MCF 10A (cell line): ENCODE results near the gene SEPTIN1. TPM values are rescaled to one million over a fixed set of nuclear protein-coding genes. Genes with fewer than 3 reads are reported as not detected.

ENCODE experiments used
- total RNA-seq: library from RNA; stranded (reverse); gene quantifications from 2 replicates; pipeline ENCODE4 v1.2.3, GENCODE V29; 2022

Gene SEPTIN1
- total RNA-seq, 1 experiment from 2014 or later = 1.7 TPM

Other genes starting within 250 kb of the SEPTIN1 start
- gene CORO1A, start 199.0 kb downstream of the SEPTIN1 start, total RNA-seq = 0.83 and 1.9 TPM in 2 replicates
- gene BOLA2B, start 188.9 kb downstream of the SEPTIN1 start, total RNA-seq = 132 and 133 TPM in 2 replicates
- gene SLX1A, start 188.7 kb downstream of the SEPTIN1 start, total RNA-seq = 21.4 and 37.1 TPM in 2 replicates
- 13.4 TPM in 2 replicates for gene SULT1A3, start 183.3 kb downstream of the SEPTIN1 start, total RNA-seq
- 11.6 and 15.3 TPM in 2 replicates for gene NPIPB13, start 134.1 kb downstream of the SEPTIN1 start, total RNA-seq
- 48.4 and 58.9 TPM in 2 replicates for gene CD2BP2, start 27.3 kb downstream of the SEPTIN1 start, total RNA-seq
- gene TBC1D10B, start 12.1 kb downstream of the SEPTIN1 start, total RNA-seq = 46.5 and 48.0 TPM in 2 replicates
- gene MYL11, start 7.8 kb downstream of the SEPTIN1 start, total RNA-seq = 1.2 and 1.6 TPM in 2 replicates
- 11.0 and 12.4 TPM in 2 replicates for gene ZNF48, start 12.9 kb upstream of the SEPTIN1 start, total RNA-seq
- 8.1 and 8.3 TPM in 2 replicates for gene ZNF771, start 25.0 kb upstream of the SEPTIN1 start, total RNA-seq
- gene DCTPP1, start 47.5 kb upstream of the SEPTIN1 start, total RNA-seq = 29.1 and 42.4 TPM in 2 replicates
- 51.9 and 73.3 TPM in 2 replicates for gene SEPHS2, start 63.3 kb upstream of the SEPTIN1 start, total RNA-seq
- not detected in 2 replicates for gene ITGAL, start 90.2 kb upstream of the SEPTIN1 start, total RNA-seq
- 38.6 and 39.3 TPM in 2 replicates for gene ZNF768, start 144.0 kb upstream of the SEPTIN1 start, total RNA-seq
- 13.7 TPM in 2 replicates for gene ZNF747, start 152.3 kb upstream of the SEPTIN1 start, total RNA-seq
- 8.3 and 10.6 TPM in 2 replicates for gene ZNF764, start 175.8 kb upstream of the SEPTIN1 start, total RNA-seq
- 9.0 and 11.6 TPM in 2 replicates for gene ZNF688, start 189.2 kb upstream of the SEPTIN1 start, total RNA-seq
- gene ZNF785, start 203.1 kb upstream of the SEPTIN1 start, total RNA-seq = 12.8 and 16.3 TPM in 2 replicates
- 4.5 and 6.1 TPM in 2 replicates for gene ZNF689, start 227.8 kb upstream of the SEPTIN1 start, total RNA-seq